HL-60 (cell line): ENCODE data around the gene CMTM8.

ENCODE experiments used
- POLR2AphosphoS5 ChIP-seq: IDR thresholded peaks from 2 replicates; pipeline ENCODE4 v1.6.1; 2012; ENCODE audit warnings: low read depth
- SPI1 ChIP-seq: IDR thresholded peaks from 2 replicates; pipeline ENCODE4 v1.6.1; 2012; ENCODE audit warnings: low read depth, mild to moderate bottlenecking, borderline replicate concordance
- TF ChIP-seq, protein P1 (sequence below): IDR thresholded peaks from one replicate; pipeline ENCODE4 v1.5.1; 2011; ENCODE audit warnings: low read length, control low read depth, inconsistent platforms; ENCODE audit not compliant: insufficient read depth

GRCh38 chr3:32379831-32380500, 141.5 kb downstream of the CMTM8 start:
- TF ChIP-seq POLR2AphosphoS5 (no peak), SPI1 (no peak)
- TF ChIP-seq, protein P1, sequence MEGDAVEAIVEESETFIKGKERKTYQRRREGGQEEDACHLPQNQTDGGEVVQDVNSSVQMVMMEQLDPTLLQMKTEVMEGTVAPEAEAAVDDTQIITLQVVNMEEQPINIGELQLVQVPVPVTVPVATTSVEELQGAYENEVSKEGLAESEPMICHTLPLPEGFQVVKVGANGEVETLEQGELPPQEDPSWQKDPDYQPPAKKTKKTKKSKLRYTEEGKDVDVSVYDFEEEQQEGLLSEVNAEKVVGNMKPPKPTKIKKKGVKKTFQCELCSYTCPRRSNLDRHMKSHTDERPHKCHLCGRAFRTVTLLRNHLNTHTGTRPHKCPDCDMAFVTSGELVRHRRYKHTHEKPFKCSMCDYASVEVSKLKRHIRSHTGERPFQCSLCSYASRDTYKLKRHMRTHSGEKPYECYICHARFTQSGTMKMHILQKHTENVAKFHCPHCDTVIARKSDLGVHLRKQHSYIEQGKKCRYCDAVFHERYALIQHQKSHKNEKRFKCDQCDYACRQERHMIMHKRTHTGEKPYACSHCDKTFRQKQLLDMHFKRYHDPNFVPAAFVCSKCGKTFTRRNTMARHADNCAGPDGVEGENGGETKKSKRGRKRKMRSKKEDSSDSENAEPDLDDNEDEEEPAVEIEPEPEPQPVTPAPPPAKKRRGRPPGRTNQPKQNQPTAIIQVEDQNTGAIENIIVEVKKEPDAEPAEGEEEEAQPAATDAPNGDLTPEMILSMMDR = no peak
